Astrocyte (in vitro differentiated cells and primary cell): ENCODE data around the gene CD81.

Experiments
- CTCF ChIP-seq: IDR thresholded peaks from 2 replicates; pipeline ENCODE4 v1.5.1; 2011; ENCODE audit warnings: low read depth, mild to moderate bottlenecking, inconsistent platforms, low read length, moderate library complexity; ENCODE audit not compliant: insufficient read depth
- EZH2 ChIP-seq: IDR thresholded peaks from 2 replicates; pipeline ENCODE4 v1.6.1; 2012; ENCODE audit warnings: mild to moderate bottlenecking, low read length, inconsistent platforms; ENCODE audit not compliant: insufficient read depth

- TF ChIP-seq CTCF (no peak), EZH2 (no peak)
Observed at GRCh38 chr11:2423157-2424025, 46.3 kb downstream of the CD81 start.
